HG02852 (cell line): ENCODE data around the gene MGST2.
"Not testable (repeated sequence)": the region's sequence is repeated elsewhere in the genome, so short reads cannot be mapped to it uniquely, and the experiment has no call there.

Source experiments
- ATAC-seq: cut with Tn5 transposase; IDR thresholded peaks from one replicate; pipeline ENCODE4 v1.9.1; 2021; ENCODE audit warnings: mild to moderate bottlenecking, moderate library complexity; ENCODE audit not compliant: unreplicated experiment

The MGST2 gene

DNA sequence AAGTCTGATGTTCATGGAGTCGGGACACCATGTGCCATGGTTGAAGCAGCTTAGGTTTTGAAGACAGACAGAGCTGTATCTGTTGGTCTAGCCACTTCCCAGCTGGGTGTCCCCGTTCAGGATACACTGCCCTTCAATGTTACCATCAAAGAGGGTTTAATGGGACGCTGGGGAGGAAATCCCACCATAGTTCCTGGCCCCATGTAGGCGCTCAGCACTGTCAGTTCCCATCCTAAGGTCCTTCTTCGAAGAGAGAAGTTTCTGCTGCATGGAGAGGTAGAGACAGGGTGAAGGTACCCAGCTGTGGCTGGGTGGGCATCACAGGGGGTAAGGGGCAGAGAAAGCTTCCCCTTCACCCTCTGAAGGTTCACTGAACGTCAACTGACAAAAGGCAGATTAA lies 3.7 kb downstream of the MGST2 start:
- no peak for ATAC-seq

DNA sequence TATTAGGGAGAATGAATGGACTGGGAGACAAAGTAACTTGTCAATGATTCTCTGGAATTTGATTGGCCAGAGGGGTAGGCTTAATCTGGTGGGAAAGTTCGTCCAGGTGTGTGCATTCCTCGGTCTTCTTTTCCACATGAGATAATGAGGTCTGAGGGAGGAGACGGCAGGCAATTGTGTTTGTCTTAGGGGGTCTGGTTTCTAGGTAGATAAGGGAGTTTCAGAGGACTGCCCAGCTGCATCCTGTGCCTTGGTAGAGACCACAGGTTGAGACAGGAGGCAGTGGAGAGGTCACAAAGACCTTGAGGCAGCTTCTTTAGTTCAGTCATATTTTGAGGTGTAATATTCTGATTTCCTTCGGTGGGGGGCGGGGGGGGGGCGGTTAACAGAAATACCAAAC lies 4.3 kb downstream of the MGST2 start:
- ATAC-seq: no peak

DNA sequence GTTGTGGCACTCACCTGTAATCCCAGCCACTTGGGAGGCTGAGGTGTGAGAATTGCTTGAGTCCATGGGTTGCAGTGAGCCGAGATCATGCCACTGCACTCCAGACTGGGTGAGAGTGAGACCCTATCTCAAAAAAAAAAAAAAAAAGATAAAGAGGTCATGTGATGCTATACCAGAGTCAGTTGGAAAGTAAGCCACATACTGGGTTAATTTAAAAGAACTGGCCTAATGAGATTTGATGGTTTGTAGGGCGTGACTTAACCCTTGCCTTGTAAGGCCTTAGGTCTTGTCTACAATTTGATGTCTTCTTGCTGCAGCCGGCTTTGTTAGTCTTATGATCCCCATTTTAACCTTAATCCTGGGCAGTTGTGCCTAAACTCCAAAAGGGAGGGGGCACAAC lies 5.2 kb downstream of the MGST2 start:
- ATAC-seq: no peak

DNA sequence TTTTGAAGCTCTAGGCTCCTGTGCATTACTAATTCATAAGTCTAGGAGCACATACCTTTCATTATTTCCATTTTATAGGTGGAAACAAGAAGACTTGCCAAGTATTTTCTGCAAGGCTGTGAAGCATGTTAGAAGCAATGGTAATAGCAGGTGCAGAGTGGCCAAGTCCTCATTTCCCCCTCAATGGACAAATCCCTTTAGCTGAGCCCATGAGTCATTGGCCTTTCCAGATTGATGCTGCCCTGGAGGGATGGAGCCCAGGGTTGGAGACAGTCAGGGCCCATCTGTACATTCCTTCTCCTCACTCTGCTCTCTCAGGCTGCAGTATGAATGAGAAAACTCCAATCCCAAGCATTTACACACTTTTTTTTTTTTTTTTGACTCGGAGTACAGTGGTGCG lies 6.6 kb downstream of the MGST2 start:
- no peak for ATAC-seq

DNA sequence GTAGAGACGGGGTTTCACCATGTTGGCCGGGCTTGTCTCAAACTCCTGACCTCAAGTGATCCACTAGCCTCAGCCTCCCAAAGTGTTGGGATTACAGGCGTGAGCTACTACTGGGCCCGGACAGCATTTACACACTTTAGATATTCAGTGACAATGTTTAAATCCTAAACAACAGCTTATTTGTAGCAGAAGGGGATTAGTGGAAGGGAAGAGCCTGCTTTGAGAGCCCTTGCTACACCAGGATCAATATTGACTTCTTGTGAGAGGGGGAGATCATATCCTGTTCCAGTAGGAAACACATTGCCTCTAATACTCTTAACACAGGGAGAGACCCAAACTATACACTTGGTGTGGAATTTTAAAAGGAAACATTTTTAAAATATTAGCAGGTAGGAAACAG lies 7.1 kb downstream of the MGST2 start:
- ATAC-seq: no peak

DNA sequence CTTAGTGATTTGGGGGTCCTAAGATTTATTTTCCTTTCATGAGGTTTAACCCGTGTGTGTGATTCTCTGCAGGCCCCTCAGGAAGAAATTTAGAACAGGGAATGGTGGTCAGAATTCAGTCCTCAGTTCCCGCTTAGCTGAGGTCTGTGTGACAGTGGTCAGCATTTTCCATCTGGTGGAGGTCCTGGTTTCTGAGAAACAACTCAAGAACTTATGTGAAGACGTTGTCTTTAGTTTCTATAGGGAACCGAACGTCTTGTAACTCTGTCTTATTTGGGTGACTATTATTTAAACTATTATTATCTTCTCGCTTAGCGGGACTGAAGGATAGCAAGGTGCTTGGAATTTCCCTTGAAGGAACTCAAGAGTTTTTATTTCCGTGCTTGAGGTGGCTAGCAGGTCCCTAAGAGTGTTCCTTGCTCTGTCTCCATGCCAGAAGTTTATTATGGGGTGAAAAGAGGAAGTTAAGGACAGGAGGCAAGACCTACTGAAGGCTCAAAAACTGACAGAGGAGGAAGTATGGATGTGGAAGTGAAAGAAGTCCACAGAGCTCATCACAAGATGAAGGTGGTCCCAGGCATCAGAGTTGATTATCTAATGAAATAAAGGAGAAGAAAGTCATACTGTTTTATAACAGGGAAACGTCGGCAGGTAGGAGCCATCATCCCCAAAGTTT lies 9.4 kb downstream of the MGST2 start:
- ATAC-seq: peak; percentile 73

DNA sequence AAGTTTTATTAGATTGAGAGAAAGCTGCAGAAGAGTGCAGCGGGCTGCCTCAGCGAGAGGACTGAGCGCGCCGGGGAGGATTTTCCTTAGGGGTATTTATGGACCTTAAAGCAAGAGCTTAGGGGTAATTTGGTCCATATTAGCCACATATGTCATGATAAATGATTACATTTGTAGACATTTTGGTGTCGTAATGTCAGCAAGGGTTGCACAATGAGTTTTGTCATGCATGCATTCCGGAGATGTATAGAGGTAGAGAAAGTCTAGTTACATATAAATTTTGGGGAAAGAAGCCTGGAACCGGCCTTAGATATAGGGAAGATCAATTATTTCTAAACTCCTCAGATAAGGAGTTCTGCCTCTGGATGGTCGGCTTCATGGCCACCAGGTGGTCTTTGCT lies 10.0 kb downstream of the MGST2 start:
- ATAC-seq: no peak

DNA sequence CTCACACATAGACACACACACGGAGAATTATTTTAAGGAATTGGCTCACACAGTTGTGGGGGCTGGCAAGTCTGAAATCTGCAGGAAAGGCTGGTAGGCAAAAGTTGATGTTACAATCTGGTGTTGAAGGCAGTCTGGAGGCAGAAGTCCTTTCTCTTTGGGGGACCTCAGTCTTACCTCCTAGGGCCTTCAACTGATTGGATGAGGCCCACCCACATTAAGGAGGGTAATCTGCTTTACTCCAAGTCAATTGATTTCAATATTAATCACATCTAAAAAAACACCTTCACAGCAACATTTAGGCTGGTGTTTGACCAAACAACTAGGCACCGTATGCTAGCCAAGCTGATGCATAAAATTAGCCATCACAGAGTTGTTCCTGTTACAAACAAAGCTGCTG lies 10.7 kb downstream of the MGST2 start:
- ATAC-seq: no peak

DNA sequence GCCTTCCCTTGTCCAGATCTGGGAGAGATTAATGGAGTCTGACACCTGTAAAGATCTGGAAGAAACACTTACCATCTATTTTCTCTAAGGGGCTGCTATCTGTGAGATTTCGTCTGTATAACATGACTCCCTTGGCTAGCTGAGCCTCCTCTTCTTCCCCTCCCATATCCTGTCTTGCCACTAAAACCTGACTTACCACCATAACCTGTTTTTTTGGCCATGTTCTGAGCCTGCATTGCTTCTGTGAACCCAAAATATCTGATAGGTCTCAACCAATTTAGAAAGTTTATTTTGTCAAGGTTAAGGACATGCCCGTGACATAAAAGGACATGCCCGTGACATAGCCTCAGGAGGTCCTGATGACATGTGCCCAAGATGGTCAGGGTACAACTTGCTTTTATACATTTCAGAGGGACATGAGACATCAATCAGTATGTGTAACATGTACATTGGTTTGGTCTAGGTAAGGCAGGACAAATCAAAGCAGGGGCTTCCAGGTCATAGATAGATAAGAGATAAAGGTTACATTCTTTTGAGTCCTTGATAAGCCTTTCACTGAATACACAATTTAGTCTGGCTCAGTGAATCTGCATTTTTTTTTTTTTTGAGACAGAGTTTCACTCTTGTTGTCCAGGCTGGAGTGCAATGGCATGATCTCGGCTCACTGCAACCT lies 11.4 kb downstream of the MGST2 start:
- no peak for ATAC-seq

DNA sequence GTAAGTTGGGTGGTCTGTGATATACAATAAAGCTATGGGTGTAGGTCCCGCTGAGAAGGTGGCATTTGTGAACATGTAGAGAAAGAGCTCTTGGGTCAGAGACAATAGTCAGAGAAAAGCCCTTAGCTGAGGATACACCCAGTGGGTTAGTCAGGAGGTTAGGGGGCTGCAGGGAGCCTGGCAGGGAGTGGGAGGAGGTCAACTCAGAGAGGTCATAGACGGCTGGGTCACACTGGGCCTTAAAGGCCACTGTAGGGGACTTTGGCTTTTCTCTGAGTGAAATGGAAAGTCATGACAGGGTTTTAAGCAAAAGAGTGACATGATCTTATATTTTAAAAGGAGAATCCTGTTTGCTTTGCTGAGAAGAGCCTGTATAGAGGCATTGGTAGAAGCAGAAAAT lies 16.7 kb downstream of the MGST2 start:
- no peak for ATAC-seq

DNA sequence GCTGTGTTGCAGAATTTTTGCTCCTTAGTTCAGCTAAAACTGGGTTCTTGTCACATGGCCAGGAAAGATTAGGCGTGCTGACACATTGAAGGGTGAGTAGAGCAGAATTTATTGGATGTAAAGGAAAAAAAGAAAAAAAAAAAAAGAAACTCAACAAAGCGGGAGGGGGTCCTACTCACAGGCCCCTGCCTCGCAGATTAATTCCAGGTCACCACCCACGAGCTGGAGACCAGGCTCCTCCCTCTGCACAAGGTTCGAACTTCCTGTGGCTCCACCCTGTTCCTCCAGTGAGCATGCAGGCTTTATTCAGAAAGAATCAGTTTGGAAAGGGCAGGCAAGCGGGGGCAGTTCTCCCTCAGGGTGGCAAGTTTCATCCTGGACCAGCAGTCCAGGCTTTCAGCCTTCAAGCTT lies 17.1 kb downstream of the MGST2 start:
- no peak for ATAC-seq

DNA sequence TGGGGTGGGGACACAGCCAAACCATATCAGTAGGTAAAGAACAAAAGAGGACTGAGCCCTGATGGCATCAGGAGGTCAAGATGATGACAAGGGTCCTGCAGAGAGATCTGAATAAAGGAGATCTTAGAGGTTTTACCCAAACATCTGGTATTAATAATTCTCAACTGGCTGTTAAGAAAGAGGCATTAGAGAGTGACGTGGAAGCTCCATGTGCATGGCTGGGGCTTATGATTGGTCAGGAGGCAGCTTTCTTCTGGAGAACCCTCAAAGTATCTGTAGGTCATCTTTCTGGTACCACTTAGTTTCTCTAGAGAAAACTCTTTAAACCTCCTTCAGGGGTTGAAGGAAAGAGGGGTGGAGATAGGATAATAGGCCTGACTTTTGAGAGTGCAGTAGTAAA lies 18.7 kb downstream of the MGST2 start:
- no peak for ATAC-seq

DNA sequence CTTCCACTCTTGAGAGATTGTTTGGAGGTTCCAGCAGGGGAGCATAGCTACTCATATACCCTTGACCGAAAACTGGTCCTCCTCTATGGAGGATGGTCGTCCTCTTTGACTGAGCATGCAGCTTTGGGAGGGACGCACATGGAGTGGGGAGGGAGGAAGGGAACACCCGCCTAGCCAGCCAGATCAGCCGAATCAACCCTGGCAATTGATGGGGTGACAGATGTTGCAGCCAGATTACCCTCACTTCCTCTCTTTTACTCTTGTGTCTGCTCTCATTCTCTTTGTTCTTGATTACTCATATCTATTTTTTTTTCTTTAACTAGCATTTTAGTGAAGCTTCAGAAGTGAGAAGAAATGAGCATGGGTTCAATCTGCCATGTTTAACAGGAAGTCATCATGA lies 19.6 kb downstream of the MGST2 start:
- ATAC-seq: no peak

DNA sequence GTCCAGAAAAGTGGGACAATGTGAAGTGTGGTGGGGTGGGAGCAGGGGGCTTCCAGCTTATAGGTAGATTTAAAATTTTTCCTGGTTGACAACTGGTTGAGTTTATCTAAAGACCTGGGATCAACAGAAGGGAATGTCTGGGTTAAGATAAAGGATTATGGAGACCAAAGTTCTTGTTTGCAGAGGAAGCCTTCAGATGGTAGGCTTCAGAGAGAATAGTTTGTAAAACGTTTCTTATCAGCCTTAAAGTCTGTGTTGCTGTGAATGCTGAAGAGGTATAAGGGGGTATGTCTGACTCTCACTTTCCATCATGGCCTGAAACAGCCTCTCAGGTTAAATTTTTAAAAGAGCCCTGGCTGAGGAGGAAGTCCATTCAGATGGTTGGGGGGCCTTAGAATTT lies 20.5 kb downstream of the MGST2 start:
- ATAC-seq: no peak

DNA sequence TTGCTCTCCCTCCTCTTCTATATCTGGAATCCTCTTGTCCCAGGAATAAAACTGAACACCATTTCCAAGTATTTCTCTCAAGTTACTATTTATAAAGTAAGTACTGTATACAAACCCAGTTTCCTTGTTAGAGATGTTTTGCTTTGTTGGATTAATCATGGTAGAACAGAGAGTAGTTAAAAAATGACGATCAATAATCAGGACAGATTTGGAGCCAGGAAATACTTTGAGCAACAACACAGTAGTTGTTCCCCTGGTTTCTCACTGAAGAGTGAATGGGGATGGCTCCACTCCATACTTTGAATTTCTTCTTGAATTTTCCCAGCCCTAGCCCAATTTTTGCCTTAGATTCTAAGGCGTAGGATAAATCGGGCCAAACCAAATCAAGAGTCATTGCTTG lies 21.4 kb downstream of the MGST2 start:
- no peak for ATAC-seq

DNA sequence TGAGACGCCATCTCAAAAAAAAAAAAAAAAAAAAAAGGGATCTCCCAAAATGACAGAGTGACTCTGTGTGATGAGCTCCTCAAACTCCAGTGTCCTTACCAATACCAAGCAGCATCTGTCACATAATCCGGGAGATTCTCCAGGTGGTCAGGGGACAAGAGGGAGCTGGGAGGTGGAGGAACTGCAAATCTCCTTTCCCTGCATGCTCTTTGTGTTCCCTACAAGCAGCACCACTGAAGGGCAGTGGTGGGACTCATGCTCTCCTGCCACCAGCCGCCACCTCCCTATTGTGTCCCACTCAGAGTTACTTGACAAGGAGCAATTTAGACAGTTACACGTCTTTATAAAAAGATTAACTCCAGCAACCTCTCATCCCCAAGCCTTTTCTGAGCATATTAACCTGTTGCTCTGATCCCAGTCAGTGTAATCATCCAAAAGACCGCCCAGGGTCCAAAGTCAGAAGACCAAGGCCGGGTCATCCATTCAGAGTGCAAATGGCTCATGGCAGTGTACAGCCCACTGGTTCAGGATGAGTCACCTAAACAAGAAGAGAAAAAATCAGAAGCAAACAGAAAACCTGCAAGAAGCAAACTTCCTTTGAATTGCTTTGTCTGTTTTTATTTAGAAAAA lies 23.6 kb downstream of the MGST2 start:
- no peak for ATAC-seq

DNA sequence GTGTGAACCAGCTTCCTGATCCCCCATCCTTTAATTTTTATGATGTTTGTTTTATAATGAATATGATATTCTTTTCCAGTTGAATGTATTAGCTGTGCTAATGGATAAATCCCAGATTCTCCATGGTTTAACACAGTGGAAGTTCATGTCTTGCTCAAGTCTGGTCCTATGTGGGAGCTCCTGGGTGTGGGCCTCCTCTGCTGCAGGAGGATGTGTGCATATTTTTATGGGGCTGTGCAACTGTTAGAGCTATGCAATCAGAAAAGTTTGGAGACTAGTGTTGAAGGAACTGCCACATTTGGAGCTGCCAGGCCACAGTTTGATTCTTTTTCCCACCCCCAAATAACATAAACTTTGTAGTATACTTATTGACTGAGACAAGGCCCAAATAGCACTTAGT lies 24.8 kb downstream of the MGST2 start:
- no peak for ATAC-seq

DNA sequence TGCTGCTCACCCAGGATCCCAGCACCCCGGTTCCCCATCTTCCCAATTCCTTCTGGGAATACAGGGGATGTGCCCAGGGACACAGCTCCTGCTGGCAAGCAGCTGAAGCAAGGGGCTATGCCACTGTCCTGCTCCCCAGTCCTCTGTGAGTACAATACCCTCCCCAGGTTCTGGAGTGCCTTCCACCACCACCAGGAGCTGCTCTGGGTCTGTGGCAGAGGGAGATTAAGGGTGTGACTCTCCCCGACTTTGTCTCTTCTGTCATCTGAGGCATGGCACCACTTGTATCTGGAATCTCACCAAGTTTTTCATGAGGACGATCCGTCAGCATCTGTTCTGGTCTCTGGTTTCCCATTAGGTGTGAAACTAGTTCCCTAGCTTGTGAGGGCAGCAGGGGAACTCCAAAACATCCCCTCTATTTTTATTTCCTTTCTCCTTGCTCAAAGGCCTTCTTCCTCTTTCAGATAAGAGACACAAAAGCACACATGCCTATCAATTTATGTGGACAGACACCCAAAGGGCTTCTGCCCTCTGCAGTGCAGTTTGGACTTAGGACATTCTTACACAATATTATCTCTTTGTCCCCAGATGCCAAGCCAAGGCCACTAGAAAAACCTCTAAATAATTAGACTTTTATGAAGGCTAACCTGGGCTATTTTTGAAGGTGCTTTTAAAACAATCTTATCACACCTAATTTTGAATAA lies 26.8 kb downstream of the MGST2 start:
- ATAC-seq: no peak

DNA sequence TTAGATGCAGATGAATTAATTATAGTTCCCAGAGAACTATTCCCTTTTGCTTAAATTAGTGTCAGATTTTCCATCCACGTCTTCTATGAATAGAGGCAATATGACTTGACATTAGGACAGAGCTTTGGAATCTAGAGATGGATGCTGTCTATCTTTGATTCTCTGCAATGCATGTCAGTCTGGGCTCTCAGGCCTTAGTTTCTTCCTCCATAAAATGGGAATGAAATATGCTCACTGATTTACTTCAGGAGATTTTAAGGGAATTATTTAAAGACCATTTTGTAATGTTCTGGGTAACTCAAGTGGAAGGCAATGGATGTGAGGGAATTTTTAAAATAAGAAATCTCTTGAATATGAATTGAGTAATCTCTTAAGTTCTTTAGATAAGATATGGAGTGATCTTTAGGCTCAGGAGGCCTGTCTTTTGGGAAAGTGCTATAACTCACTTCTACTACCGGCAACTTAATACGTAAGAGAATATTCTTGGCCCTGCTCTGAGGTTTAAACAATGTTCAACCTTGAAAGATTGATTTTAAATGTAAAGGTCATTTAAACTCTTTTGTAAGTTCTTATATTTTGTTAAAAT lies 29.0 kb downstream of the MGST2 start:
- ATAC-seq: no peak

DNA sequence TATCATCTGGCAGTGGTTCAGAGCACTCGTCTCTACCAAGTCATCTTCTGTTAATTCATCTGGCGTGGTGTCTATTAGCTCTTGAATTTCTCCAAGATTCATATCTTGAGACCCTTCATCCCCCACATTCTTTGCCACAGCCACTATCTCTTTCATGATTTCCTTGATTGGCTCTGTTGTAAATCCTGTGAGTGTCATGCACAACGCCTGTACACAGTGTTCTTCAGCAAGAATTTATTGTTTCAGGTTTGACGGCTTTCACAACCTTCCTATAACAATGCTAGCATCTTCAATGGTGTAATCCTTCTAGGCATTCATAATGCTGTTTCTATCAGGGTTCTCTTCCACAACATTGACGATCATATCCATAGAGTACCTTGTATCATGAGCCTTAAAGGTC lies 30.9 kb downstream of the MGST2 start:
- ATAC-seq: no peak

DNA sequence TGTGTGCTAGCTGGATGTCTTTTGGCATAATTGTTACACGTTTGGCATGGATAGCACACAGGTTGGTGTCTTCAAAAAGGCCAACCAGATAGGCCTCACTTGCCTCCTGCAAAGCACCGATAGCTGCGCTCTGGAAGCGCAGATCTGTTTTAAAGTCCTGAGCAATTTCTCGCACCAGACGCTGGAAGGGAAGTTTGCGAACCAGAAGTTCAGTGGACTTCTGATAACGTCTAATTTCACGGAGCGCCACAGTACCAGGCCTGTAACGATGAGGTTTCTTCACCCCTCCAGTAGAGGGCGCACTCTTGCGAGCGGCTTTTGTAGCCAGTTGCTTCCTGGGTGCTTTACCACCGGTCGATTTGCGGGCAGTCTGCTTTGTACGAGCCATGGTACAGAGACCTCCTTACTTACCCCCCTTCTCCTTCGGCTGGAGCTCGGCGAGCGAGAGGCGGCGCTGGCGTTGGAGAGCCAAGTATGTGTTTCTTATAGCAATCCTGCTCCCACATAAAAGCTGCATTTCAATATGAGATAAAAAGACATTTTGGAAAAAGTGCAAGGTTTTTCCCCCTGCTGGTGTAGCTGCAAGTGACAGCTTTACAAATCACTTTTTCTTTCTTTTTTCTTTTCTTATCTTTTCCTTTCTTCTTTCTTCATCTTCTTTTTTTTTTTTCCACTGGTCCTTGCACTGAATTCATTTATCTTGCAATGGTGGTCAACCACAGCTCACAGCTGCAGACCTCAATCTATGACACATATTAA lies 32.7 kb downstream of the MGST2 start:
- ATAC-seq: not testable (repeated sequence)
